Omental fat pad (tissue), 4 donors: ENCODE results near the gene VWF. TPM values are rescaled to one million over a fixed set of nuclear protein-coding genes. Genes with fewer than 3 reads are reported as not detected.

Experiments
- ATAC-seq: fragments of 150-250 bp; one replicate; pipeline ENCODE4 v1.9.1; 2016; ENCODE audit warnings: mild to moderate bottlenecking, moderate library complexity; ENCODE audit not compliant: low FRiP score
- DNase-seq: peaks from one replicate; pipeline ENCODE4 v3.0.0-alpha.2; 2019; ENCODE audit warnings: low spot score
- CTCF ChIP-seq, 3 donors: fragments of 450-650 bp; IDR thresholded peaks; one replicate each; pipeline ENCODE4 v1.5.1; 2016 to 2017; ENCODE audit warnings: antibody characterized with exemption in 3 of 3, mild to moderate bottlenecking in 3 of 3, moderate library complexity in 2 of 3
- total RNA-seq, 4 donors: library from RNA; depleted of rRNA; stranded (reverse); fragments of >200 nt; gene quantifications; one replicate each; pipeline ENCODE4 v1.1.0, GENCODE V29; 2016

VWF gene
- total RNA-seq, 4 donors from 2014 or later: 78.4 to 1,203 (median 422) TPM

- no peak for TF ChIP-seq CTCF (IDR thresholded peaks at IDR 0.05)
- ATAC-seq (no peak), DNase-seq (no peak)
Observed at GRCh38 chr12:5964913-5965900, 159.3 kb downstream of the VWF start.

GRCh38 chr12:5963515-5963914, 161.0 kb downstream of the VWF start:
- ATAC-seq (no peak), DNase-seq (no peak)
- TF ChIP-seq CTCF (IDR thresholded peaks at IDR 0.05): no peak

- ATAC-seq (no peak), DNase-seq (no peak)
- no peak for TF ChIP-seq CTCF (IDR thresholded peaks at IDR 0.05)
Observed at GRCh38 chr12:5960783-5961182, 163.7 kb downstream of the VWF start.

- no peak for TF ChIP-seq CTCF (IDR thresholded peaks at IDR 0.05)
- ATAC-seq (no peak), DNase-seq (no peak)
Observed at GRCh38 chr12:5956987-5957386, 167.5 kb downstream of the VWF start.

- no peak for ATAC-seq
- TF ChIP-seq CTCF (IDR thresholded peaks at IDR 0.05): no peak
- DNase-seq: no peak
Observed at GRCh38 chr12:5954661-5955060, 169.8 kb downstream of the VWF start.

- no peak for TF ChIP-seq CTCF (IDR thresholded peaks at IDR 0.05)
- ATAC-seq: no peak
- DNase-seq: no peak
Observed at GRCh38 chr12:5953835-5954586, 170.5 kb downstream of the VWF start.
